T-helper 1 cell treated with Interleukin-12 subunit alpha and Interleukin-12 subunit beta and Interleukin-4 antibody, amounts not matched to agents 30 μg/mL and 1 μg/mL, for 36 hours (primary cell): Measurements from ENCODE around the gene FGGY.
A peak's percentile ranks its signal among the peaks of the same experiment; 100 is the strongest.

Experiments
- H3K27ac Mint-ChIP-seq: one replicate; pipeline ENCODE4 v1.8.0; 2021; ENCODE audit warnings: mild to moderate bottlenecking, mixed read lengths
- H3K27me3 Mint-ChIP-seq: one replicate; pipeline ENCODE4 v1.8.0; 2021; ENCODE audit warnings: low read depth, mixed read lengths
- H3K36me3 Mint-ChIP-seq: one replicate; pipeline ENCODE4 v1.8.0; 2021; ENCODE audit warnings: low read depth, mixed read lengths
- H3K4me1 Mint-ChIP-seq: one replicate; pipeline ENCODE4 v1.8.0; 2021; ENCODE audit warnings: low read depth, mixed read lengths
- H3K4me3 Mint-ChIP-seq: one replicate; pipeline ENCODE4 v1.8.0; 2021; ENCODE audit warnings: mild to moderate bottlenecking, moderate library complexity, mixed read lengths
- H3K9me3 Mint-ChIP-seq: one replicate; pipeline ENCODE4 v1.8.0; 2021; ENCODE audit warnings: mixed read lengths

The FGGY gene

GRCh38 chr1:59427784-59428183 is 130.9 kb downstream of the FGGY start:
- Mint-ChIP-seq H3K27me3 (no peaks in the 10 kb centered on the region), H3K27ac (no peak overlapping the region), H3K36me3 (no peaks in the 10 kb centered on the region), H3K4me3 (no peak overlapping the region), H3K4me1 (peaks cover 6% of the 10 kb centered on the region), H3K9me3 (peaks cover 4% of the 10 kb centered on the region)

- Mint-ChIP-seq H3K4me1 (peaks cover 6% of the 10 kb centered on the region), H3K9me3 (peaks cover 4% of the 10 kb centered on the region), H3K36me3 (no peaks in the 10 kb centered on the region), H3K27ac (no peak overlapping the region), H3K4me3 (no peak overlapping the region), H3K27me3 (no peaks in the 10 kb centered on the region)
Observed at GRCh38 chr1:59428828-59429227, 131.9 kb downstream of the FGGY start.

GRCh38 chr1:59429656-59430055 is 132.8 kb downstream of the FGGY start:
- Mint-ChIP-seq H3K4me1 (peaks cover 6% of the 10 kb centered on the region), H3K4me3 (no peak overlapping the region), H3K36me3 (no peaks in the 10 kb centered on the region), H3K27me3 (no peaks in the 10 kb centered on the region), H3K9me3 (peaks cover 4% of the 10 kb centered on the region), H3K27ac (no peak overlapping the region)

GRCh38 chr1:59431566-59432294 is 134.8 kb downstream of the FGGY start:
- H3K36me3 Mint-ChIP-seq = peaks cover 2% of the 10 kb centered on the region
- no peak overlapping the region for H3K4me3 Mint-ChIP-seq
- H3K9me3 Mint-ChIP-seq = peaks cover 4% of the 10 kb centered on the region
- no peak overlapping the region for H3K27ac Mint-ChIP-seq
- H3K4me1 Mint-ChIP-seq = peaks cover 13% of the 10 kb centered on the region
- no peaks in the 10 kb centered on the region for H3K27me3 Mint-ChIP-seq

- peaks cover 17% of the 10 kb centered on the region for H3K4me1 Mint-ChIP-seq
- H3K36me3 Mint-ChIP-seq = peaks cover 2% of the 10 kb centered on the region
- H3K27me3 Mint-ChIP-seq = no peaks in the 10 kb centered on the region
- H3K9me3 Mint-ChIP-seq = peaks cover 4% of the 10 kb centered on the region
- H3K4me3 Mint-ChIP-seq = no peak overlapping the region
- H3K27ac Mint-ChIP-seq = peak overlapping the region; percentile 12
Observed at GRCh38 chr1:59432531-59433439, 135.9 kb downstream of the FGGY start.

GRCh38 chr1:59433440-59433813 is 136.5 kb downstream of the FGGY start:
- Mint-ChIP-seq H3K27me3 (no peaks in the 10 kb centered on the region), H3K4me1 (peaks cover 17% of the 10 kb centered on the region), H3K4me3 (no peak overlapping the region), H3K36me3 (peaks cover 2% of the 10 kb centered on the region), H3K27ac (no peak overlapping the region), H3K9me3 (peaks cover 4% of the 10 kb centered on the region)

- Mint-ChIP-seq H3K27me3 (no peaks in the 10 kb centered on the region), H3K36me3 (peaks cover 2% of the 10 kb centered on the region), H3K4me1 (peaks cover 17% of the 10 kb centered on the region), H3K9me3 (peaks cover 4% of the 10 kb centered on the region), H3K27ac (no peak overlapping the region), H3K4me3 (no peak overlapping the region)
Observed at GRCh38 chr1:59434336-59434735, 137.4 kb downstream of the FGGY start.

GRCh38 chr1:59436637-59437036 is 139.7 kb downstream of the FGGY start:
- peaks cover 2% of the 10 kb centered on the region for H3K36me3 Mint-ChIP-seq
- H3K27me3 Mint-ChIP-seq = no peaks in the 10 kb centered on the region
- peaks cover 4% of the 10 kb centered on the region for H3K9me3 Mint-ChIP-seq
- H3K4me3 Mint-ChIP-seq = no peak overlapping the region
- H3K4me1 Mint-ChIP-seq = peaks cover 17% of the 10 kb centered on the region
- no peak overlapping the region for H3K27ac Mint-ChIP-seq

- H3K4me3 Mint-ChIP-seq = no peak overlapping the region
- no peaks in the 10 kb centered on the region for H3K27me3 Mint-ChIP-seq
- H3K36me3 Mint-ChIP-seq = peaks cover 5% of the 10 kb centered on the region
Observed at GRCh38 chr1:59438058-59438560, 141.2 kb downstream of the FGGY start.

GRCh38 chr1:59442492-59442891 is 145.6 kb downstream of the FGGY start:
- Mint-ChIP-seq H3K9me3 (no peaks in the 10 kb centered on the region), H3K27ac (no peak overlapping the region), H3K27me3 (no peaks in the 10 kb centered on the region), H3K4me3 (no peak overlapping the region), H3K4me1 (peaks cover 9% of the 10 kb centered on the region), H3K36me3 (peaks cover 3% of the 10 kb centered on the region)

More at GRCh38 chr1:59438058-59438560, 141.2 kb downstream of the FGGY start:
- peaks cover 11% of the 10 kb centered on the region for H3K4me1 Mint-ChIP-seq
- H3K27ac Mint-ChIP-seq = no peak overlapping the region
- no peaks in the 10 kb centered on the region for H3K9me3 Mint-ChIP-seq

- Mint-ChIP-seq H3K4me3 (no peak overlapping the region), H3K27me3 (no peaks in the 10 kb centered on the region), H3K36me3 (peaks cover 3% of the 10 kb centered on the region), H3K27ac (no peak overlapping the region), H3K4me1 (peaks cover 9% of the 10 kb centered on the region), H3K9me3 (no peaks in the 10 kb centered on the region)
Observed at GRCh38 chr1:59443310-59443709, 146.4 kb downstream of the FGGY start.

GRCh38 chr1:59444520-59444919 is 147.6 kb downstream of the FGGY start:
- Mint-ChIP-seq H3K27me3 (no peaks in the 10 kb centered on the region), H3K36me3 (peaks cover 3% of the 10 kb centered on the region), H3K4me3 (no peak overlapping the region), H3K4me1 (peaks cover 9% of the 10 kb centered on the region), H3K27ac (no peak overlapping the region), H3K9me3 (no peaks in the 10 kb centered on the region)

- no peak overlapping the region for H3K4me3 Mint-ChIP-seq
- H3K36me3 Mint-ChIP-seq = peaks cover 3% of the 10 kb centered on the region
- no peaks in the 10 kb centered on the region for H3K27me3 Mint-ChIP-seq
- H3K4me1 Mint-ChIP-seq = peaks cover 9% of the 10 kb centered on the region
- no peaks in the 10 kb centered on the region for H3K9me3 Mint-ChIP-seq
- no peak overlapping the region for H3K27ac Mint-ChIP-seq
Observed at GRCh38 chr1:59445040-59445439, 148.1 kb downstream of the FGGY start.

- Mint-ChIP-seq H3K4me3 (no peak overlapping the region), H3K36me3 (peaks cover 3% of the 10 kb centered on the region), H3K27ac (no peak overlapping the region)
Observed at GRCh38 chr1:59446257-59446901, 149.5 kb downstream of the FGGY start.

More at GRCh38 chr1:59446257-59446901, 149.5 kb downstream of the FGGY start:
- Mint-ChIP-seq H3K27me3 (no peaks in the 10 kb centered on the region), H3K4me1 (peaks cover 9% of the 10 kb centered on the region), H3K9me3 (no peaks in the 10 kb centered on the region)
